Spleen (tissue), 3 donors: Measurements from ENCODE around the gene HSP90B1.

Experiments used
- POLR2A ChIP-seq, 3 donors: fragments of 450-650 bp; IDR thresholded peaks; one replicate each; pipeline ENCODE4 v1.5.1; 2017; ENCODE audit warnings: antibody characterized with exemption in 3 of 3, mild to moderate bottlenecking in 1 of 3
- POLR2AphosphoS5 ChIP-seq, 3 donors: sonication (generic); formaldehyde crosslinking; IDR thresholded peaks; one replicate each; pipeline ENCODE4 v1.5.1; 2017; ENCODE audit warnings: antibody characterized with exemption in 3 of 3

- TF ChIP-seq POLR2AphosphoS5 (IDR thresholded peaks at IDR 0.05) (no peak), POLR2A (IDR thresholded peaks at IDR 0.05) (no peak)
Measured at GRCh38 chr12:103957865-103958388, 27.7 kb downstream of the HSP90B1 start.
